ENCODE data around the gene DPH5. TPM values are rescaled to one million over a fixed set of nuclear protein-coding genes. Genes with fewer than 3 reads are reported as not detected.
"Not testable (repeated sequence)": the region's sequence is repeated elsewhere in the genome, so short reads cannot be mapped to it uniquely, and the experiment has no call there.

Gene DPH5
- total and polyA plus RNA-seq, 9 donors = 46.1 to 68.3 (median 53.6) TPM

DNA sequence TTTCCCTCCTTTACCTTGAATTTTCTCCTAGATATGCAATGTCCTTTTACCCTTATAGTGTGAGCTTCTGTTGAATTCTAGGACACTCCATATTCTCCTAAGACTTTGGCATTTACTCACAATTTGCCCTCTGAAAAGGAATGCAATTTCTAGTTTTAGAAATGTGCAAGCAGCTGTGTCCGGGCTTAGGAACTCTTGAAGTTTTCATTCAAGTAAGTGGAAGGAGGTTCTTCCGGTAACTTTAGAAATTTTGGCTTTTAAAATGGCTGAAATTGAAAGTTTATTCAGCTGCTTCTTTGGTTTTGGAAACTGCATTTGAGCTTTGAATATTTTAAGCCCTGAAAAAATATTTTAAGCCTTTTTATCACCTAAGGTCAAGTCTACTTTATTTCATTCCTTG, 56.3 kb downstream of the DPH5 start:
- no peaks in the 10 kb centered on the region for H3K4me1 ChIP-seq (ENCODE audit: control insufficient read depth, insufficient read depth, low read length)
- no peak for DNase-seq
- H3K27me3 ChIP-seq (ENCODE audit: control insufficient read depth, insufficient read depth, low read length) = no peaks in the 10 kb centered on the region
- no peak overlapping the region for H3K4me3 ChIP-seq (ENCODE audit: low read length)
- no peaks in the 10 kb centered on the region for H3K9me3 ChIP-seq (replicated peaks; ENCODE audit: control insufficient read depth, low read depth, low read length)
- WGBS (ENCODE audit: insufficient coverage) = 70% methylated on average over 1 of the region's 2 CpGs
- H3K27ac ChIP-seq (ENCODE audit: low read length) = no peak overlapping the region
- H3K36me3 ChIP-seq (ENCODE audit: control insufficient read depth, insufficient read depth, low read length) = peaks cover 9% of the 10 kb centered on the region

DNA sequence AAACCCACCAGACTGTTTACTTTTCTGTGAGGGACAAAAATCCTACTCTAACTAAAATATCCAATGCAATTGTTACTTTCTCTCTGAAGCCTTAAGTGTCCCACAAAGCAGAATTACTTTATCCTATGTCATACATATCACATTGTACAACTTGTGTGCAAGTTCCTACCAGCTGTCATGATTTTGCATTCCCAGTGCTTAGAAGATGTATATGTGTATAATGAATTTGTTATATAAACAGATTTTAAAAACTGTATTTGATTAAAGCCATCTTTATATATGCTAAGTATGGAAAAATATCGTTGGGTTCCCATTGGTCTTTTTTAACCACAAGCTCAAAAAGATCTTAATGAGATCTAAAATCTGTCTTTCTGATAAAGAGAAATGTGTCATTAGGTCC, 57.0 kb downstream of the DPH5 start:
- Histone ChIP-seq H3K27me3 (ENCODE audit: control insufficient read depth, insufficient read depth, low read length) (no peaks in the 10 kb centered on the region), H3K9me3 (replicated peaks; ENCODE audit: control insufficient read depth, low read depth, low read length) (no peaks in the 10 kb centered on the region), H3K36me3 (ENCODE audit: control insufficient read depth, insufficient read depth, low read length) (peaks cover 9% of the 10 kb centered on the region), H3K4me3 (ENCODE audit: low read length) (no peak overlapping the region), H3K4me1 (ENCODE audit: control insufficient read depth, insufficient read depth, low read length) (no peaks in the 10 kb centered on the region), H3K27ac (ENCODE audit: low read length) (no peak overlapping the region)
- no peak for DNase-seq
- no CpG with 5 or more reads among the region's 1 CpG for WGBS (ENCODE audit: insufficient coverage)

DNA sequence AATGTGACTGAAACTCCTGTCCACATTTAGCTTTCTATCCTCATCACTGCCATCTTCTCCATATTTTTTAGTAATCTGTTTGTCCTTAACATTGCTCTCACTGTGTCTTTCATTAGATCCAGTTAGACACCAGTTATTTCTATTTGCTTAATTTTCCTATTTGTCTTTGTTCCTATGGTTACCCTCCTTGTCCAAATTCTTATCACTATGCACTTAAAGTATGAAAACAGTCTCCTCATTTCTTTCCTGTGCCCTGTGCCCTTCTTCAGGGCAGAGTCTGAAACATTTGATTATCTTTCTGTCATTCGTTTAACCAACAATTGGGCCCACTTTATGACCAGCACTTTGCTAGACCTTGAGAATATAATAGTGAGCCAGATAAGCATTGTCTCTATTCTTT, 65.5 kb downstream of the DPH5 start:
- no CpG with 5 or more reads among the region's 1 CpG for WGBS (ENCODE audit: insufficient coverage)

DNA sequence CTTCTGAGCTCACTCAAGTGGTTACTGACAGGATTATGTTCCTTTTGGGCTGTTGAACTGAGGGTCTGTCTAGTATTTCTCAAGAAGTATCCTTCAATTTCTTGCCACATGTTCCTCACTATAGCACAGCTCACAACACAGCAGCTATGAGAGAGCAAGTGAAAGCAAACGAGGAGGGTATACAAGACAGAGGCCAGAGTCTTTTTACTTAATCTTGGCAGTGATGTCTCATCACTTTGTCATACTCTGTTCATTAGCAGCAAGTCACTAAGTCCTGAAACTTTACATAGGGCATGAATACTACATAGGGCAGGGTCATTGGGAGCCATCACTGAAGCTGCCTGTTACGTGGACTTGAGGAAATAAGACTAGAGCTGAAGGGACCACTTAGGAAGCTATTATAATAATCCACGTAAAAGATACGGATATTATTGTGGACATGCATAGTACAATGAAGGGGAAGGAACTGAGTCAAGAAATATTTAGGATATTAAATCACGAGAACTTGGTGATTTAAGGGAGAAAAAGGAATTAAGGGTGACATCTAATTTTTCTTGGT, 66.0 kb downstream of the DPH5 start:
- Histone ChIP-seq H3K27me3 (ENCODE audit: control insufficient read depth, insufficient read depth, low read length) (no peaks in the 10 kb centered on the region), H3K9me3 (replicated peaks; ENCODE audit: control insufficient read depth, low read depth, low read length) (no peaks in the 10 kb centered on the region), H3K27ac (ENCODE audit: low read length) (no peak overlapping the region), H3K4me3 (ENCODE audit: low read length) (no peak overlapping the region), H3K36me3 (ENCODE audit: control insufficient read depth, insufficient read depth, low read length) (peaks cover 2% of the 10 kb centered on the region), H3K4me1 (ENCODE audit: control insufficient read depth, insufficient read depth, low read length) (no peaks in the 10 kb centered on the region)
- 100% methylated on average over 1 of the region's 5 CpGs for WGBS (ENCODE audit: insufficient coverage)
- DNase-seq = no peak

More for the DNA sequence above, 65.5 kb downstream of the DPH5 start:
- Histone ChIP-seq H3K4me3 (ENCODE audit: low read length) (no peak overlapping the region), H3K36me3 (ENCODE audit: control insufficient read depth, insufficient read depth, low read length) (peaks cover 2% of the 10 kb centered on the region), H3K27ac (ENCODE audit: low read length) (no peak overlapping the region), H3K27me3 (ENCODE audit: control insufficient read depth, insufficient read depth, low read length) (no peaks in the 10 kb centered on the region), H3K9me3 (replicated peaks; ENCODE audit: control insufficient read depth, low read depth, low read length) (no peaks in the 10 kb centered on the region), H3K4me1 (ENCODE audit: control insufficient read depth, insufficient read depth, low read length) (no peaks in the 10 kb centered on the region)
- DNase-seq = no peak

DNA sequence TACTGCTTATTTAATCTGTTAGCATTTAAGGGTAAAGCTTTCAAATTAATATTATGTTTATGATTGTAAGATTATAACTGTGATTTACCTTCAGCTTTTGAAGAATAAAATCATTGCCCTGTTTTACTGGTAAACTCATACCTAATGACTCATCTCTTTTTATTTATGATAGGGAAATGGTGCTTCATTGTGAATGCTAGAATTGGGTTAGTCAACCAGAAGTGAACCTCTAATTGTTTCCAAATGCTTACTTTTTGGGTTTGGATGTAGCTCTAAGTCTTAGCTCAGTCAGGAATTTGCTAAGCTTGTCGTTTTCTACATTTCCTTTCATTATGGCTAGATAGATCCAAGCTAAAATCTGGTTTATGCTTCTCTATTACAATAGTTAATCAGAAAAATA, 70.3 kb downstream of the DPH5 start:
- Histone ChIP-seq H3K4me3 (ENCODE audit: low read length) (no peak overlapping the region), H3K27ac (ENCODE audit: low read length) (peak overlapping the region; percentile 43), H3K27me3 (ENCODE audit: control insufficient read depth, insufficient read depth, low read length) (no peaks in the 10 kb centered on the region), H3K36me3 (ENCODE audit: control insufficient read depth, insufficient read depth, low read length) (no peaks in the 10 kb centered on the region), H3K9me3 (replicated peaks; ENCODE audit: control insufficient read depth, low read depth, low read length) (no peaks in the 10 kb centered on the region), H3K4me1 (ENCODE audit: control insufficient read depth, insufficient read depth, low read length) (peaks cover 5% of the 10 kb centered on the region)
- WGBS (ENCODE audit: insufficient coverage) = no CpG with 5 or more reads among the region's 1 CpG
- peak; percentile 94 for DNase-seq

DNA sequence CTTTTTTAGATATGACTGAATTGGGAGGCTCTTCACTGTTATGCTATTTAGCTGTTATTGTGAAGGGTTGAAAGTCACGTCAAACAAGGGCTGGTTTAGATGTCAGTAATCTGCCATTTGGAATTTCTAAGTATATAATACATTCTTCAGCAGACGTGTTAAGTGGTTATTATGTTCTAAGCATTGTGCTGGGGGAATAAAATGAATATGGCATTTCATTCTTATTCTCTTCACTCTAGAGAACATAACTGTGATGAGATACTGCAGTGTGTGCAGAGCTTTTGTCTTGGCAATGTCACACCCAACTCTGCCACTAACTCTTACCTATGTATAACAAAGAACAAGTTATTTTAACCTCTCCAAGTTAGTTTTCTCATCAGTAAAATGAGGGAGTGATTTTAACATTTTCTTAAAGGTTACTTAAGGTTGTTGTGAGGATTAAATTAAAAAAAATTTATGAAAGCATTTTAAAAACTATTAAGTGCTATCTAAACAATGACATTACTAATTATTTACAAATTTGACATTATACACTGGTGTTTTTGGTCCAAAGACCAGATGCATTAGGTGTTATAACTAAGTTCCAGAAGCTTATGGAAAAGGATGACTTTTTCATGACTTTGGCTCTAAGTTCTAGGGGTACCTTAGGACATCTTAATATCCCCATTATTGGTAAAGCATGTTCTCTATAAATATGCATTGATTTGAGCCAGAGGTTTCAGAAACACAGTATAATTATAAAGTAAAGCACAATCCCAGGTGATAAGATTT, 71.4 kb downstream of the DPH5 start:
- no peaks in the 10 kb centered on the region for H3K9me3 ChIP-seq (replicated peaks; ENCODE audit: control insufficient read depth, low read depth, low read length)
- H3K27ac ChIP-seq (ENCODE audit: low read length) = no peak overlapping the region
- H3K36me3 ChIP-seq (ENCODE audit: control insufficient read depth, insufficient read depth, low read length) = no peaks in the 10 kb centered on the region
- no peak overlapping the region for H3K4me3 ChIP-seq (ENCODE audit: low read length)
- peaks cover 5% of the 10 kb centered on the region for H3K4me1 ChIP-seq (ENCODE audit: control insufficient read depth, insufficient read depth, low read length)
- no peak for DNase-seq
- no CpG with 5 or more reads among the region's 2 CpGs for WGBS (ENCODE audit: insufficient coverage)
- no peaks in the 10 kb centered on the region for H3K27me3 ChIP-seq (ENCODE audit: control insufficient read depth, insufficient read depth, low read length)

DNA sequence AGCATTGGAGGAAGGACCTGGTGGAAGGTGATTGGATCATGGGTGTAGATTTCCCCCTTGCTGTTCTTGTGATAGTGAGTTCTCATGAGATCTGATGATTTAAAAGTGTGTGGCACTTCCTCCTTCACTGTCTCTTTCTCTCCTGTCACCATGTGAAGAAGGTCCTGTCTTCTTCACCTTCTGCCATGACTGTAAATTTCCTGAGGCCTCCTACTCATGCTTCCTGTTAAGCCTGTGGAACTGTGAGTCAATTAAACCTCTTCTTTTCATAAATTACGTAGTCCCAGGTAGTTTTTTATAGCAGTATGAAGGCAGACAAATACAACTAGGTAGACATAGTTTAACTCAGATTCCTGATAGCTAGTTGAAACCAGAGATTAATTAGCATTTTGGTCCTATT, 72.6 kb downstream of the DPH5 start:
- H3K4me3 ChIP-seq (ENCODE audit: low read length); H3K27me3 ChIP-seq (ENCODE audit: control insufficient read depth, insufficient read depth, low read length); H3K9me3 ChIP-seq (replicated peaks; ENCODE audit: control insufficient read depth, low read depth, low read length); H3K36me3 ChIP-seq (ENCODE audit: control insufficient read depth, insufficient read depth, low read length); H3K27ac ChIP-seq (ENCODE audit: low read length); H3K4me1 ChIP-seq (ENCODE audit: control insufficient read depth, insufficient read depth, low read length); DNase-seq: not testable (repeated sequence)
- WGBS (ENCODE audit: insufficient coverage) = no CpG with 5 or more reads among the region's 1 CpG

DNA sequence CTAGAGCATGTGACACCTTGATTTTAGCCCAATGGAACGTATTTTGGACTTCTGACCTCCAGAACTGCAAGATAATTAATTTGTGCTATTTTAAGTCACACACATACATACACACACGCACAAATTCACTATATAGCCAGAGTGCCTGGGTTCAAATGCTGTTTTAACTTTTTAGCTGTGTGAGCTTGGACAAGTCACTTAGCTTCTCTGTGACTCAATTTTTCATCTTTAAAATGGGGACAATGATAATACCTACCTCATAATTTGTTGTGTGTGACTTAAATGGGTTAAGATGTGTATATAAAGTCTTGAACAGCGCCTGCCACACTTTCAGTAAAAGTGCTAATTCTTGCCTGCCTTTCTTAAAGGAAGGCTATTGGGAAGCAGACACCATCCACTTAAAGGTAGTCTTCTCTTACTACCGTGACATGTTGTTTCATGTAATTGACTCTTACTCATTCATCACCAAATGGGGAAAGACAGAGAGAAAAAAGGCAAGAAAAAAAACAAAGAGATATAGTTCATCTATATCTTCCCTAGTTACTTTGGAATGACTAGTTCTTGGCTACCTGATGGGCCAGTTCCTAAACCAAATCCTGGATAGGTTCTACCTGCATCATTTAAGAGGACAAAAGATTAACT, 73.4 kb downstream of the DPH5 start:
- WGBS (ENCODE audit: insufficient coverage) = no CpG with 5 or more reads among the region's 4 CpGs
- H3K27me3 ChIP-seq (ENCODE audit: control insufficient read depth, insufficient read depth, low read length) = no peaks in the 10 kb centered on the region

DNA sequence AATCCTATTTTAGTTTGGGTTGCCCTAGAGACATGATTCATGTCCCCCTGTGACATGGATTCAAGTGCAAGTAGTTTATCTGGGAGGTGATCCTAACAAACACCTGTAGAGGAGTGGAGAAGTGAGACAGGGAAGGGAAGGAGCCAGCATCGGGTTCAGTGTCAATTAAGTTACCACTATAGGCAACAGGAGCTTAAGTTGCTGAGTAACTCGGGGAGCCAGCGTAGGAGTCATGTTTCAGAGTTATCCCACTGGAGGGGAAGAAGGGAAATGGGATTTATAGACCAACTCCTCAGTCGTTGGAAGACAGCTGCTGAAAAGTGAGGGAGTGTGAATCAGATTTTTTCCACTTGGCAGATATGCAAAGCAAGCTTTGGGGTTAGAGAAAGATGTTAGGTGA, 74.8 kb downstream of the DPH5 start:
- peak overlapping the region; percentile 1 for H3K27ac ChIP-seq (ENCODE audit: low read length)
- 9% methylated on average over 3 of the region's 4 CpGs for WGBS (ENCODE audit: insufficient coverage)

More for the DNA sequence above, 73.4 kb downstream of the DPH5 start:
- peaks cover 5% of the 10 kb centered on the region for H3K4me1 ChIP-seq (ENCODE audit: control insufficient read depth, insufficient read depth, low read length)
- H3K27ac ChIP-seq (ENCODE audit: low read length) = no peak overlapping the region
- DNase-seq = no peak
- H3K9me3 ChIP-seq (replicated peaks; ENCODE audit: control insufficient read depth, low read depth, low read length) = no peaks in the 10 kb centered on the region
- no peak overlapping the region for H3K4me3 ChIP-seq (ENCODE audit: low read length)
- H3K36me3 ChIP-seq (ENCODE audit: control insufficient read depth, insufficient read depth, low read length) = no peaks in the 10 kb centered on the region

DNA sequence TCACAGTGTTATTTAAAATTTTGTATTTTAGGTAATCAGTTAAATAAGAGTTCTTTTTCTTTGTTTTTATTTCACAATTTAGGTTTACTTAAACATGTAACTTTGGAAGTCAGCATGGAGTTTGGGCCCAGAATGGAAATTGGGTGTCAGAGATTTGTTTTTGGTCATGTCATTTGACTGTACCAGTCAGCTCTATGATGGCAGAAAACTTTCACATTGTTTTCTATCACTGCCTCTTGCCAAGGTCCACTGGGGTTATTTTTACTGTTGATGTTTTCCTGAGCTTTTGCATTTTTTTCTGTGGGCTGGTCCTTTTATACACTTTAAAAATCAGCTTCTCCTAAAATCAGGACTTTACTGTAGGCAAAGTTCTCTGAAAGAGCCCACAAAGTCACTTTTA, 75.2 kb downstream of the DPH5 start:
- no peak for DNase-seq
- Histone ChIP-seq H3K27me3 (ENCODE audit: control insufficient read depth, insufficient read depth, low read length) (no peaks in the 10 kb centered on the region), H3K4me1 (ENCODE audit: control insufficient read depth, insufficient read depth, low read length) (peaks cover 5% of the 10 kb centered on the region), H3K9me3 (replicated peaks; ENCODE audit: control insufficient read depth, low read depth, low read length) (no peaks in the 10 kb centered on the region), H3K27ac (ENCODE audit: low read length) (no peak overlapping the region), H3K36me3 (ENCODE audit: control insufficient read depth, insufficient read depth, low read length) (no peaks in the 10 kb centered on the region), H3K4me3 (ENCODE audit: low read length) (no peak overlapping the region)

More for the DNA sequence above, 74.8 kb downstream of the DPH5 start:
- Histone ChIP-seq H3K9me3 (replicated peaks; ENCODE audit: control insufficient read depth, low read depth, low read length) (no peaks in the 10 kb centered on the region), H3K36me3 (ENCODE audit: control insufficient read depth, insufficient read depth, low read length) (no peaks in the 10 kb centered on the region), H3K4me3 (ENCODE audit: low read length) (no peak overlapping the region), H3K4me1 (ENCODE audit: control insufficient read depth, insufficient read depth, low read length) (peaks cover 5% of the 10 kb centered on the region), H3K27me3 (ENCODE audit: control insufficient read depth, insufficient read depth, low read length) (no peaks in the 10 kb centered on the region)
- peak; percentile 81 for DNase-seq

All from muscle of leg (tissue), 11 donors.